Activated naive CD8-positive, alpha-beta T cell treated with anti-CD3 and anti-CD28 coated beads, Interleukin-2, amount 10 ng/mL, durations not matched to agents 7 days and 5 days (primary cell): ENCODE results near the gene DZIP3. TPM values are rescaled to one million over a fixed set of nuclear protein-coding genes. Genes with fewer than 3 reads are reported as not detected.

ENCODE experiments used
- ATAC-seq: fragments of 150-1000 bp; cut with Tn5 transposase; one replicate; pipeline ENCODE4 v1.10.0; 2021; ENCODE audit warnings: low read depth, moderate library complexity
- POLR2A ChIA-PET: fragments of 350-600 bp; sonication (Branson Sonifier 250); formaldehyde crosslinking; loops from one replicate; lab custom pipeline; 2021; ENCODE audit warnings: antibody characterized with exemption; lab: Charles Lee
- DNase-seq: peaks from one replicate; pipeline ENCODE4 v3.0.0; 2021
- H3K27ac Mint-ChIP-seq: one replicate; pipeline ENCODE4 v1.8.0; 2022; ENCODE audit warnings: mild to moderate bottlenecking, mixed read lengths
- H3K27me3 Mint-ChIP-seq: one replicate; pipeline ENCODE4 v1.8.0; 2022; ENCODE audit warnings: mild to moderate bottlenecking, moderate library complexity, mixed read lengths
- H3K36me3 Mint-ChIP-seq: one replicate; pipeline ENCODE4 v1.8.0; 2021; ENCODE audit warnings: mild to moderate bottlenecking, mixed read lengths
- H3K4me1 Mint-ChIP-seq: one replicate; pipeline ENCODE4 v1.8.0; 2021; ENCODE audit warnings: mixed read lengths
- H3K4me3 Mint-ChIP-seq: one replicate; pipeline ENCODE4 v1.8.0; 2022; ENCODE audit warnings: mild to moderate bottlenecking, moderate library complexity, mixed read lengths
- H3K9me3 Mint-ChIP-seq: one replicate; pipeline ENCODE4 v1.8.0; 2021; ENCODE audit warnings: mixed read lengths
- total RNA-seq, 2 experiments: library from RNA; stranded (reverse); gene quantifications; one replicate each; pipeline ENCODE4 v1.2.3, GENCODE V29; 2021

Gene DZIP3
- total RNA-seq, 2 experiments from 2014 or later, result 25.2 to 29.9 TPM

DNA sequence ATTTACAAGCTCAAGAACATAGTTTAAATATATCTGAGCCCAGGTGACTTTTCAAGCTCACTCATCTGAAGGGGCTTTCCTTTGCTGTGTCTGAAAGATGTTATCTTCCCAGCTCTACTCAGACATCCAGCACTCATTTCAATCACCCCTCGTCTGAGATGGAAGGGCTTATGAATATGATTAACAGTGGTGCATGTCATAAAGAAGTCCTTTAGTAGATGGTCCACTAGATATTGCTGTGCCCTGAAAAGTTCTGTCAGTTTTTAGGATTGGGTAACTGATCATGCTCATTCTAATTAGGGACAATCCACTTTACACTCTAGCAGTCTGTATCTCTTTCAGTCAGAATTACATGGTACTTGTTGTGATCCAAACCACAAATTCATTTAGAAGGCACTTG, 139.4 kb downstream of the DZIP3 start:
- H3K27me3 Mint-ChIP-seq, result peaks cover 4% of the 10 kb centered on the region
- ATAC-seq, result no peak
- no peaks in the 10 kb centered on the region for H3K4me1 Mint-ChIP-seq
- peaks cover 2% of the 10 kb centered on the region for H3K36me3 Mint-ChIP-seq
- DNase-seq, result no peak
- H3K9me3 Mint-ChIP-seq, result peaks cover 3% of the 10 kb centered on the region
- H3K27ac Mint-ChIP-seq, result no peak overlapping the region
- POLR2A ChIA-PET, result no interaction called here
- no peak overlapping the region for H3K4me3 Mint-ChIP-seq

DNA sequence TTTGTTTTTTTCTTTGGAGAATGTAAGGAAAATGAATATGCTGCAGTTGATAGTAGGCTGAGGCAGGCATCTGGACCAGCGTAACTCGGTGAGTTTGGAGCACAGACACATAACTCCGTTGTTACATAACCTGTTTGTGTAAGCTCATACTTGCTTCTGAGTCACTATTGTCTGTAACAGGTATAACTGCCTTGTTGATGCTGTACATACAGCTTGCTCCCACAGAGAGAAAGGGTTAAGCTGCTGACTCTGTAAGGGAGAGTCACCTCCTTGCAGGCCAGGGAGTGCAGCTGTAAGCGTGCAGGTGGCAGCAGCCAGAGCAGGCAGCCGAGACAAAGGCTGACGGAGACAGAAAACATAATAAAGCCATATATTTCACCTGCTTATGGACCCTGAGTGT, 147.3 kb downstream of the DZIP3 start:
- ATAC-seq (no peak), DNase-seq (no peak)
- POLR2A ChIA-PET, result no interaction called here
- peaks cover 2% of the 10 kb centered on the region for H3K9me3 Mint-ChIP-seq
- no peak overlapping the region for H3K4me3 Mint-ChIP-seq
- H3K36me3 Mint-ChIP-seq, result no peaks in the 10 kb centered on the region
- H3K27ac Mint-ChIP-seq, result no peak overlapping the region
- no peaks in the 10 kb centered on the region for H3K4me1 Mint-ChIP-seq
- no peaks in the 10 kb centered on the region for H3K27me3 Mint-ChIP-seq

DNA sequence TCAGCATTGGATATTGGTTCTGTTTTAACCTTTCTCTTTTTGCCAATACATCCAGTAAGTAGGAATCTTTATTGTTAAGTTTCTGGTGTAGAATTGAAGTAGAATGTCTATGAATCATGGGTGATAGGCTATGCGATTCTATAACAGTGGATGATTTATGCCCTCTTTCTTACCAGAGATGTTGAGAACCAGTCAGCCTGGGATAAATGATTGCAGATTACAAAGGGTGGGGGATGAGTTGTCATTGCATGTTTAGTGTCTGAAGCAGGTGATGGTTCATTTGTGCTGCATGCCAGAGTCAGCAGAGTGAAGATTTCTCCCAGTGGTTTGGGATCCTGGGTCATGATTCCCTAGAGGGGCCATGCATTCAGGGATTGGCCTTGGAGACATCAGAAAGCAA, 153.4 kb downstream of the DZIP3 start:
- POLR2A ChIA-PET, result no interaction called here
- Mint-ChIP-seq H3K4me3 (no peak overlapping the region), H3K36me3 (no peaks in the 10 kb centered on the region), H3K4me1 (no peaks in the 10 kb centered on the region), H3K27me3 (no peaks in the 10 kb centered on the region), H3K27ac (no peak overlapping the region), H3K9me3 (peaks cover 1% of the 10 kb centered on the region)
- ATAC-seq, result no peak
- DNase-seq, result no peak

Other genes with a start within 250 kb of the DZIP3 start
- gene MYH15, start 79.1 kb upstream of the DZIP3 start, total RNA-seq, result under 1 TPM; 0.17 to 0.26 TPM
- gene CIP2A, start 284 bp upstream of the DZIP3 start, total RNA-seq, result 10 to 100 TPM; 41.6 to 48.4 TPM
- gene RETNLB, start 167.7 kb downstream of the DZIP3 start, total RNA-seq, result not detected
- 10 to 100 TPM; 54.5 to 56.0 TPM for gene TRAT1, start 233.1 kb downstream of the DZIP3 start, total RNA-seq